ENCODE results near the gene NUFIP1. TPM values are rescaled to one million over a fixed set of nuclear protein-coding genes. Genes with fewer than 3 reads are reported as not detected.
A peak's percentile ranks its signal among the peaks of the same experiment; 100 is the strongest.

The NUFIP1 gene
- total RNA-seq, 2 experiments from 2014 or later: 4.0 to 4.3 TPM

GRCh38 chr13:44927968-44928367 is 61.3 kb downstream of the NUFIP1 start:
- CTCF ChIA-PET: interaction anchor here (0.6 kb wide), 1 partner anchor 382 kb away, joined by 3 read pairs; no protein-coding TSS in a partner anchor
- no peak for DNase-seq
- no peak overlapping the region for H3K4me3 Mint-ChIP-seq
- H3K27ac Mint-ChIP-seq: no peak overlapping the region
- no peaks in the 10 kb centered on the region for H3K9me3 Mint-ChIP-seq
- no peaks in the 10 kb centered on the region for H3K36me3 Mint-ChIP-seq (ENCODE audit: low read depth)
- POLR2A ChIA-PET: no interaction called here
- peaks cover 39% of the 10 kb centered on the region for H3K27me3 Mint-ChIP-seq
- H3K4me1 Mint-ChIP-seq: no peaks in the 10 kb centered on the region

DNA sequence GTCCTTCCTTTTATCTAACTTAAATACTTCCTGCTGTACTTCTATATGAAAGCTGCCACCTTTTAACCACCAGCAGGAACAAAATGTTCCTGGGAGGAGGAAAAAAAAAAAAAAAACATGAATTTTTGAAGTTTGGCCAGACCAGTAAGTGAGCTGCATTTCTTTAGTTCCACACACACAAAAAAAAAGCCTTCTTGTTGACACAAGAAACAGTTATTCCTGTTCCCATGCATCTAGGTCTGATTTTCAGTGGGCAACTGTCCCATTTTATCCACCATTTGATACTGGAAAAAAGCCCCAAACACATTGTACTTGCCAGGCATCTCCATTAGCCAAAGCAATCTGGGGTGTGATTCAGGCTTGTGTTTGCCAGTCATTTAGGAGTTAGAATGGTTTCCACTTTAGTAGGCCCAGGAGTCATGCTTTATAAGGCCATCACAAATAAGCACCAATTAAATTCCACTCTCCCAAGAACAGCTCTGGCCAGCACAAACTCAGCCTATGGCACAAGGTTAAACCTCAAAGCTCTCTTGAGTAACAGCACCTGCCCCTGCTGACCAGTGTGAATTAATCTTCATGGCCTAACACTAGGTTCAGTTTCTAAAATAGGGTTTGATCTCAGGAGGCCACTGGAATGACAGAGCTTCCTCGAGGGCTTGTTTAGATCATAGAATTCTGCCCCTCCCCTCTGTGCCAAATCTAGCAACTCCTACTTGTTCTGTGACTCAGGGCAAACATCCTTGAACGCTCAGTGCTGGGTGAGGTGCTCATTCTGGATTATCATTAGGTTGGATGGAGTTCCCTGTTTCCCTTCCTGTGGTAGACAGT is 67.1 kb downstream of the NUFIP1 start:
- no peaks in the 10 kb centered on the region for H3K36me3 Mint-ChIP-seq (ENCODE audit: low read depth)
- H3K9me3 Mint-ChIP-seq: no peaks in the 10 kb centered on the region
- ChIA-PET POLR2A (interaction anchor here (0.6 kb wide), 1 partner anchor 200 kb away, joined by 3 read pairs; no protein-coding TSS in a partner anchor), CTCF (interaction anchor here (0.7 to 1.2 kb wide), 2 partner anchors 11 to 1009 kb away, joined by 3 to 4 read pairs; no protein-coding TSS in a partner anchor)
- DNase-seq: no peak
- H3K27me3 Mint-ChIP-seq: peaks cover 28% of the 10 kb centered on the region
- H3K4me3 Mint-ChIP-seq: no peak overlapping the region
- H3K4me1 Mint-ChIP-seq: no peaks in the 10 kb centered on the region
- no peak overlapping the region for H3K27ac Mint-ChIP-seq

DNA sequence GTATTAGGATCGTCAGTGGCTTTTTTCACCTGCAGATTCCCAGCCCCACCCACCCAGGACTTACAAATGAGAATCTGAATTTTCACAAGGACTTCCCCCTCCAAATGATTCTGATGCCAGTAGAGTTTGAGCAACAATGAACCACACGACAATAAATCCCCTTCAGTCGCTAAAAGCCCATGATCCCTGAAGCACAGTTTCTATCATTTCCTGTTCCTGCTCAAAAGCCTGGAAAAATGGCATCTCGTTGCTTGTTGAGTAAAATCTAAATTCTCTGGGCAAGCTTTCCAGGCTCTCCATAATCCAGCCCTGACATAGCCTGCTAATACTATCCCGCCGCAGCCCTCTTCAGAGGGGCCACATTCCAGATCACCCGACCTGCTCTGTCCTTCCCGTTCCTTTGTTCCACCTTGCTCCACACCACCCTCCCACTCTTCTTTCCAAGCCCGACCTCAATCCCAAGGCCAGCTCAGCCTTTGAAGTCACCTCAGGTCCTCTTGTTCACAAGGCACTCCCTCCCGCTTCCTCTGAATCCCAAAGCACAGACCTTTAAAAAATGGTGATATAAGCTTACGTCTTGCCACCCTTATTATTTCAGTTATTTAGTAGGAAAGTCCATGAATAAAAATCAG is 67.9 kb downstream of the NUFIP1 start:
- no peaks in the 10 kb centered on the region for H3K36me3 Mint-ChIP-seq (ENCODE audit: low read depth)
- H3K27ac Mint-ChIP-seq: no peak overlapping the region
- no peaks in the 10 kb centered on the region for H3K9me3 Mint-ChIP-seq
- no peak for DNase-seq
- POLR2A ChIA-PET: no interaction called here
- H3K4me3 Mint-ChIP-seq: no peak overlapping the region
- CTCF ChIA-PET: interaction anchor here (1.2 kb wide), 1 partner anchor 12 kb away, joined by 4 read pairs; no protein-coding TSS in a partner anchor
- H3K27me3 Mint-ChIP-seq: peaks cover 27% of the 10 kb centered on the region
- H3K4me1 Mint-ChIP-seq: no peaks in the 10 kb centered on the region

- Mint-ChIP-seq H3K4me3 (no peak overlapping the region), H3K27me3 (peaks cover 15% of the 10 kb centered on the region), H3K27ac (no peak overlapping the region), H3K4me1 (no peaks in the 10 kb centered on the region), H3K9me3 (no peaks in the 10 kb centered on the region), H3K36me3 (ENCODE audit: low read depth) (no peaks in the 10 kb centered on the region)
- no peak for DNase-seq
- ChIA-PET POLR2A (no interaction called here), CTCF (no interaction called here)
These were observed 69.3 kb downstream of the NUFIP1 start for GRCh38 chr13:44920013-44920412.

GRCh38 chr13:44919104-44919804 is 70.0 kb downstream of the NUFIP1 start:
- H3K27ac Mint-ChIP-seq: no peak overlapping the region
- CTCF ChIA-PET: interaction anchor here (0.9 to 2.7 kb wide), 8 partner anchors 8 to 436 kb away, joined by 3 to 16 read pairs (median 4); no protein-coding TSS in a partner anchor
- H3K9me3 Mint-ChIP-seq: no peaks in the 10 kb centered on the region
- H3K4me3 Mint-ChIP-seq: no peak overlapping the region
- H3K27me3 Mint-ChIP-seq: peaks cover 8% of the 10 kb centered on the region
- no peaks in the 10 kb centered on the region for H3K4me1 Mint-ChIP-seq
- no peak for DNase-seq
- no peaks in the 10 kb centered on the region for H3K36me3 Mint-ChIP-seq (ENCODE audit: low read depth)
- POLR2A ChIA-PET: interaction anchor here (0.9 to 1.2 kb wide), 8 partner anchors 15 to 645 kb away, joined by 3 to 4 read pairs (median 3); partner anchors contain the start of gene GTF2F2

GRCh38 chr13:44918326-44919103 is 70.8 kb downstream of the NUFIP1 start:
- Mint-ChIP-seq H3K36me3 (ENCODE audit: low read depth) (no peaks in the 10 kb centered on the region), H3K27me3 (peaks cover 4% of the 10 kb centered on the region), H3K9me3 (no peaks in the 10 kb centered on the region), H3K4me1 (no peaks in the 10 kb centered on the region), H3K4me3 (no peak overlapping the region), H3K27ac (no peak overlapping the region)
- ChIA-PET POLR2A (interaction anchor here (0.9 to 1.7 kb wide), 9 partner anchors 16 to 644 kb away, joined by 3 to 5 read pairs (median 3); partner anchors contain the start of gene GTF2F2), CTCF (interaction anchor here (0.9 to 2.7 kb wide), 8 partner anchors 9 to 435 kb away, joined by 3 to 16 read pairs (median 4); no protein-coding TSS in a partner anchor)
- DNase-seq: peak; percentile 85

GRCh38 chr13:44917589-44918325 is 71.5 kb downstream of the NUFIP1 start:
- H3K9me3 Mint-ChIP-seq: no peaks in the 10 kb centered on the region
- H3K4me1 Mint-ChIP-seq: no peaks in the 10 kb centered on the region
- H3K27me3 Mint-ChIP-seq: no peaks in the 10 kb centered on the region
- H3K36me3 Mint-ChIP-seq (ENCODE audit: low read depth): no peaks in the 10 kb centered on the region
- POLR2A ChIA-PET: interaction anchor here (0.7 to 1.7 kb wide), 10 partner anchors 9 to 1926 kb away, joined by 3 to 8 read pairs (median 3); partner anchors contain the start of genes EPSTI1 and TPT1
- DNase-seq: peak; percentile 97
- no peak overlapping the region for H3K4me3 Mint-ChIP-seq
- CTCF ChIA-PET: interaction anchor here (0.7 to 2.7 kb wide), 6 partner anchors 9 to 444 kb away, joined by 3 to 16 read pairs (median 4); no protein-coding TSS in a partner anchor
- H3K27ac Mint-ChIP-seq: no peak overlapping the region

DNA sequence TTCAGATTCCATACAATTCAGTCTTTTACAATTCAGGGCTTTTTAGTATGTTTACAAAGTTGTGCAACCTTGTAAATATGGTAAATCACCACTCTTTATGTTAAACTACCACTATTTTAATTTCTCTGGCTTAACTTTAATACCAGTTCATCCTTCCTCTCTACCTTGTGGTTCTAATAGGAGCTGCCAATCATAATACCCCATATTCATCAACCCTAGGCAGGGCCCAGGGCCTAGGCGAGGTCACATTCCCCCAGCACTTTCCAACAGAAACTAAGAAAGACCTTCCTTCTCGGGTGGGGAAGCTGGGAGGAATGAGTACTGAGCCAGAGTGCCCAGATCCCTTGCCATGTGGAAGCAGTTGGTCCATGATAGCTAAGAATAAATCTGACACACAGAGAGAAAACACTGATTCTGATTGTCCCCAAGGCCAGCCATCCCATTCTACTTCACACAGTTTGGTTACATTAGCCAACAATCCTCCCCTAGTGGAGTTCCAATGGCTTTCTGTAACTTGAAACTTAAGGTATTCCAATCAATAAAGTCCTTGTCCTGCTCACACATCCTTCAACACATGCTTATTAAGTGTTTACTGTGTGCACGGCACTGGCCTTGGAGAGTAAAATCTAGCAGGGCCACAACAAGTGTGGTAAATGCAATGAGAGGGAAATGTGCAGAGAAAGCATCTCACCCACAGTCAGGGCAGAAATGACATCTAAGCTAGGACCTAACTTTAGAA is 76.8 kb downstream of the NUFIP1 start:
- H3K27me3 Mint-ChIP-seq: peaks cover 5% of the 10 kb centered on the region
- no peaks in the 10 kb centered on the region for H3K36me3 Mint-ChIP-seq (ENCODE audit: low read depth)
- POLR2A ChIA-PET: no interaction called here
- H3K4me3 Mint-ChIP-seq: no peak overlapping the region
- peaks cover 12% of the 10 kb centered on the region for H3K9me3 Mint-ChIP-seq
- H3K4me1 Mint-ChIP-seq: no peaks in the 10 kb centered on the region
- CTCF ChIA-PET: no interaction called here
- no peak overlapping the region for H3K27ac Mint-ChIP-seq
- no peak for DNase-seq

DNA sequence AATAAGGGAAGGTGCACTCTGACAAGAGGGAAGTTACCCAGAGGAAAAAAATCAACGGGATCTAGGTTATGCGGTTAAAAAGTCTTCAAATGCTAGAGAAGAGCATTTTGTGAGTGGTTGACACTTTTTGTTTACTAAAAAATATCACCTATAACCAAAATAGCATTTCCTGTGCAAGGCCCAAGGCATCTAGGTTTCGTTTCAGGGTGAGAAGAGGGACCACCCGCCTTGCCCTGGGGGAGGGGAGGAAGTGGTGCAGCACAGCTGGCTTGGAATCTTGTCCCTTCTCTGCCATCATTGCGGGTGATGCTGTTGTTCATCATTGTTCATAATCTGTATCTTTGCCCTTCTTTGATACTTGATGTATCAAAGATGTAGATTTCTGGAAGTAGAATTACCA is 80.6 kb downstream of the NUFIP1 start:
- Mint-ChIP-seq H3K27me3 (peaks cover 9% of the 10 kb centered on the region), H3K27ac (no peak overlapping the region), H3K36me3 (ENCODE audit: low read depth) (no peaks in the 10 kb centered on the region), H3K4me1 (no peaks in the 10 kb centered on the region), H3K4me3 (no peak overlapping the region), H3K9me3 (peaks cover 12% of the 10 kb centered on the region)
- POLR2A ChIA-PET: interaction anchor here (1.6 kb wide), 1 partner anchor 9 kb away, joined by 4 read pairs; no protein-coding TSS in a partner anchor
- no peak for DNase-seq
- CTCF ChIA-PET: no interaction called here

- Mint-ChIP-seq H3K4me3 (no peak overlapping the region), H3K36me3 (ENCODE audit: low read depth) (no peaks in the 10 kb centered on the region), H3K27ac (no peak overlapping the region), H3K9me3 (peaks cover 12% of the 10 kb centered on the region), H3K27me3 (peaks cover 9% of the 10 kb centered on the region), H3K4me1 (no peaks in the 10 kb centered on the region)
- no peak for DNase-seq
- ChIA-PET CTCF (no interaction called here), POLR2A (interaction anchor here (1.6 kb wide), 1 partner anchor 9 kb away, joined by 4 read pairs; no protein-coding TSS in a partner anchor)
These were observed 81.0 kb downstream of the NUFIP1 start for GRCh38 chr13:44908266-44908665.

DNA sequence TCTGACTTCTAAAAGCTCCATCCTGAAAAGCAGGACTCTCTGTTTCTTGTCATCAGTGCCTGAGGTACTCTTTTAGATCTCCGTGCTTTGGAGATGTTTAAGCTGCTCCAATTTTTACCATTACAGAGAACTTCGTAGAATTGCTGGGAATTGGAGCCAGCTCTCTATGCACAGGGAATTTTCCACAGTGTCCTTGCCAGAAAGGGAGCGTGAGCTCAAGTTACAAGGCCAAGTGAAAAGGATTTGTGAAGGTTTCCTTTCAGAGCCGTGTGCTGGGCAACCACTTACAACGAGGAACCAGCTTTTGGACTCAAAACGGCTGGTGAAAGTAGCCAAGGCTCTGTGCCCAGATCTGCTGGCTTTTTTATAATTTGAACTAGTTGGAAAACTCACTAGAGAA is 82.6 kb downstream of the NUFIP1 start:
- Mint-ChIP-seq H3K4me1 (no peaks in the 10 kb centered on the region), H3K9me3 (peaks cover 10% of the 10 kb centered on the region), H3K27ac (no peak overlapping the region), H3K36me3 (ENCODE audit: low read depth) (no peaks in the 10 kb centered on the region), H3K4me3 (no peak overlapping the region), H3K27me3 (peaks cover 10% of the 10 kb centered on the region)
- POLR2A ChIA-PET: no interaction called here
- no peak for DNase-seq
- CTCF ChIA-PET: interaction anchor here (1.5 kb wide), 1 partner anchor 9 kb away, joined by 4 read pairs; no protein-coding TSS in a partner anchor

Data from activated CD4-positive, alpha-beta memory T cell treated with anti-CD3 and anti-CD28 coated beads, Interleukin-2, amount 10 ng/mL, durations not matched to agents 7 days and 5 days (primary cell).